GM20000 (cell line): ENCODE measurements around the gene FAM53B.
A peak's percentile ranks its signal among the peaks of the same experiment; 100 is the strongest.

Experiments used
- DNase-seq: peaks from one replicate; pipeline ENCODE4 v3.0.0; 2012; ENCODE audit warnings: low spot score
- CTCF ChIP-seq: IDR thresholded peaks from 2 replicates; pipeline ENCODE4 v1.5.1; 2012; ENCODE audit warnings: mild to moderate bottlenecking, control low read depth; ENCODE audit errors: extremely low read depth, missing control alignments

The FAM53B gene

GRCh38 chr10:124731551-124731950, 12.6 kb downstream of the FAM53B start:
- TF ChIP-seq CTCF: no peak
- DNase-seq: no peak

DNA sequence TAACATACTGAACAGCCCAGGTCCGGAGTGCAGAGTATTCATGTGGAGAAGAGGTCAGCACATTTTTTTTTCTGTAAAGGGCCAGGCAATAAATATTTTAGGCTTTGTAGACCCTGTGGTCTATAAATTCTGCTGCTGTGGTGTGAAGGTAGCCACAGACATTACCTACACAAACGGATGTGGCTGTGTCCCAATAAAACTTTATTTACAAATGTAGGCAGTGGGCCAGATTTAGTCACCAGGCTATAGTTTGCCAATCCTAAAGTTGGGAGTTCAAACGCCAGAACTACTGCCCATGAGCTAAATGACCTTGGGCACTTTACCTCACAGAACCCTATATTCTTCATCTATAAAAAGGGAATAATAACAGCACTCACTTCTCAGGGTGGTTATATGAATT, 13.4 kb downstream of the FAM53B start:
- DNase-seq: no peak
- TF ChIP-seq CTCF: no peak

DNA sequence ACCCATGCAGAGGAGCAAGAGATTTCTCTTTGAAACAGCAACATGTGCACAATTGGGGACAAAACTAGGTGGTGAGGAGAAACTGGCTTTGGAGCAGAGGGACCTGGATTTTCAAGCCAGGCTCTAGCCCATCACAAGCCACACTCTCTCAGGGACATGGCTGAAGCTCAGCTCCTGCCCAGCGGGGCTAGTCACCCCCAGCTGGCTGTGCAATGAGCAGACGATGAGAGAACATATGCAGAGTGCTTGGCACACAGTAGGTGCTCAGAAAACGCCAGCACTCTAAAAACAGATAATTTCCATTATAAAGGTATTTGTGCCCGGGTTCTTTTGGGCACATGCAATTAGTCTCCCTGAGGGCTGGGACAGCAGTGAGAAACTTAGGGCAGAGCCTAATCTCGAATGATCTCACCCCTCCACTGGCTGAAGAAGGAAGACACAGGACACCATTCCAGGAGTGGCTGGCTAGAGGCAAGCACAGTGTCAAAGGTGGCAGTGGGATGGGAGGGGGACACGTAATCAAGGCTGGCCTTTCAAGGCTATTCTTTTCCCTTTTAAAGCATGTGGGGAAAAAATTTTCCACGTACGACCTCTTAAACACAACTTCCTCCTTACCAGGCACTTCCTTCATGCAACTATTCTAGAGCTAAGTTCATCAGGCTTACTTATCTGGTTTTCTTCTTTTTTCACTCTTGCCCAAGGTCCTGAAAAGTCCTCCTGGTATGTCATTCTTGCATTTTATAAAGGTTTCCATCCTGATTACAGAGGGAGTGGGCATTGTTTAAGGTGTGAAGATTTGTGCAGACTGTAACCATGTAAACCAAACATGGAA, 15.1 kb downstream of the FAM53B start:
- DNase-seq: no peak
- TF ChIP-seq CTCF: no peak

- no peak for TF ChIP-seq CTCF
- DNase-seq: peak; percentile 34
These were observed 15.9 kb downstream of the FAM53B start for GRCh38 chr10:124728071-124728829.

- DNase-seq: no peak
- TF ChIP-seq CTCF: no peak
These were observed 16.7 kb downstream of the FAM53B start for GRCh38 chr10:124727361-124727960.

- TF ChIP-seq CTCF: no peak
- no peak for DNase-seq
These were observed 18.4 kb downstream of the FAM53B start for GRCh38 chr10:124725791-124726190.

- no peak for TF ChIP-seq CTCF
These were observed 19.0 kb downstream of the FAM53B start for GRCh38 chr10:124725171-124725631.

More at GRCh38 chr10:124725171-124725631, 19.0 kb downstream of the FAM53B start:
- no peak for DNase-seq
